ENCODE measurements around the gene FUOM.

FUOM gene

DNA sequence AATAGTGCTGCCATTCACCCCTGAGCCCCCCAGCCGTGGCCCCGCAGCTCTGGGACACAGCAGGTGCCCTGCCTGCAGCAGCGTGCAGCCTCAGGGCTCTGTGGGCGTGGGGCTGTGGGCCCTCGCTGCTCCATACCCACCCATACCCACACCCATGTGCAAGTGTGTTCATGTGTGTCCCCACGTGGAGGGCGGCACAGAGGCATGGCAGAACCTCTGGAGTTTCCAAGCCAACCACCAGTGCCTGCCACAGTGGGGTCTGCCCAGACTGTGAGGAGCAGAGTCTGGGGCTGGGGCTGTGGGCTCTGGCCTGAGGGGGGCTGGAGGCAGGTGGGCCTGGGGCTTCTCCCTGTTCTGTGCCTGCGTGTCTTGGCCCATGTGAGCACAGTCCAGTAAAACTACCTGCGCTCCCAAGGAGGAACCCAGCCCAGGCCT, 8.2 kb downstream of the FUOM start:
- DNase-seq, result no peak

DNA sequence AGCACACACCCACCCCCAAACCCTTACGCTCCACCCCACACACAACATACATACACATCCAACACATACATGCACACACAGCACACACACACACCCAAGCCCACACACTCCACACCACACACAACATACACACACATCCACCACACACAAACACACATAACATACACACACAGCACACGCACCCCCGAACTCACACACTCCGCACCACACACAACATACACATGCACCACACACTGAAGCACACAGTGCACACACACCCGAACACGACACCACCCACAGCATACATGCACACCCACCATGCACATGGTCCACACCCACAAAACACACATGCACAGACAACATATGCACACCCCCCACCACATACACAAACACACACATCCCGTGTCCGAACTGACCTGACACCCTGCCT, 8.7 kb downstream of the FUOM start:
- DNase-seq, result no peak

DNA sequence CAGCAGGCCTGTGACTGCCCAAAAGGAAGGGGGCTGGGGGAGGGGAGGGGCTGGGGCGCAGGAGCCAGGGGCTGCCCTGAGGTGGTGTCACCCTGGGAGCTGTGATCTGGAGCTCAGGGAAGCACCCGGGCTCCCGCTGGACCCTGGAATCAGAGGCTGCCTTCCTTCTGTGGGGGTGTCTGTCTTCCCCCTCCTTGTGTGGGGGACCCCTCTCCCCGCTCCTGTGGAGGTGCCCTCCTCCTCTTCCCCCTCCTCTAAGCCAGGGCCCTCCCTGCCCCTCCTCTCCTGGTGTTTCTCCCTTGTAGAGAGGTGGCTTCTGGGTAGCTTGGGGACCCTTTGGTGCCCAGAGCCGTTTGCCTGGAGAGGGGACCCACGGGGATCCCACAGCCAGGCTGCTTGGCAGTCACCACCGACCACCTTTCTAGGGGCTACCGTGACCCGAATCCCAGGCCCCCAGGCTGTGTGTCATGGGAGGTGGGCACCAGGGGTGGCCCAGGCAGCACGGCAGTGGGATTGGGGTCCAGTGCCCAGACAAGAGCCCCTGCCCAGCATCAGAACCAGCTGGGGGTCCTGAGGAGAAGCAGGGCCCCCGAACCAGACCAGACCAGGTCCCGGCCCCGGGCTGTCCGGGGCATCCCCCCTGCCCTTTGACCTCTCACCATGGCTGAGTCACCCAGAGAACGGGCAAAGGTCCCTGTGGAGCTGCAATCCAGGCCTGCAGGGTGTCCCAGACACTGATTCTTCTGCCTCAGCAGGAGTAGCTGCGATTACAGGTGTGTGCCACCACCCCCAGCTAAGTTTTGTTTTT, 9.9 kb downstream of the FUOM start:
- DNase-seq, result no peak

DNA sequence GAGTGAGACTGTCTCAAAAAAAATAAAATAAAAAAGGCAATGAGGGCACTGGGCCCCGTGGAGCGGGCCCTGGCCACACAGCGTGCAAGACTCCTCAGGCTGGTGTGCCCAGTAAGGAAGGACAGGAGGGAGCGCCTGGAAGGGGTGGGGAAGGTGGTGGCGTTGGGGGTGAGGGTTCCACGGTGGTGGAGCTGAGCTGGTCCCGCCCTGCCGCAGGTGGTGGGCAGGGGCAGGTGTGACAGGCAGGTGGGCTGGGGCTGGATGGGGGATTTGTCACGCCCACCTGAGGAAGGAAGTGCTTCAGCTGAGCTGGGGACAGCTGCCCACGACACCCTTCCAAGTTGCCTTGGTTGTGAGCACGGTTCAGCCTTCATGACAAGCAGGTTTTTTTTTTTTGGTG, 11.4 kb downstream of the FUOM start:
- no peak for DNase-seq

DNA sequence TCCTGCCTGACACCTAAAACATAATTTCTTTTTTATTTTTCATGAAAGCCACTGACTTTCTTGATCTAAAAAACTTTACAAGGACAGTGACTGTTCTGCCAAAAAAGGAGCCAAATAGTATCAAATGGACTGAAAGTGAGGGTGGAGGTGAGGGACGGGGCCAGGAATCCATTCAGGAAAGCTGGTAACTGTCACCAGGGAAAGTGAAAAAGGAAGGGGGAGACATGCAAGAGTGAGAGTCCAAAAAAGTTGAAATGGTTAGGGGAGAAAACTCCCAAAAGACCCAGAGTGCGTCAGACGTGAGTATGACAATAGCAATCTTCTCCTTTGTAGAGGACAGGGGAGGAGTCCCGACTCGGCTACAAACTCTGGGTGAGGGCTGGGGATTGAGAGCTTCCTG, 13.6 kb downstream of the FUOM start:
- no peak for DNase-seq

DNA sequence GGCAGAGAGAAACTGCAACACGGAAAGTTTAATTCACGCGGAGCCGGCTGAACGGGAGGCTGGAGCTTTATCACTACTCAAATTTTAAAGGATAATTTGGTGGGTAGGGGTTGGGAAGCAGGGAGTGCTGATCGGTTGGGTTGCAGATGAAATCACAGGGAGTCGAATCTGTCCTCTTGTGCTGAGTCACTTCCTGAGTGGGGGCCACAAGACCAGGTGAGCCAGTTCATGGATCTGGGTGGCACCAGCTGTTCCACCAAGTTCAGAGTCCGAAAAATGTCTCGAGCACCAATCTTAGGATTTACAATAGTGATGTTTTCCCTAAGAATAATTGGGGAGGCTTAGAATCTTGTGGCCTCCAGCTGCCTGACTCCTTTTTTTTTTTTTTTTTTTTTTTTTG, 14.3 kb downstream of the FUOM start:
- no peak for DNase-seq

DNA sequence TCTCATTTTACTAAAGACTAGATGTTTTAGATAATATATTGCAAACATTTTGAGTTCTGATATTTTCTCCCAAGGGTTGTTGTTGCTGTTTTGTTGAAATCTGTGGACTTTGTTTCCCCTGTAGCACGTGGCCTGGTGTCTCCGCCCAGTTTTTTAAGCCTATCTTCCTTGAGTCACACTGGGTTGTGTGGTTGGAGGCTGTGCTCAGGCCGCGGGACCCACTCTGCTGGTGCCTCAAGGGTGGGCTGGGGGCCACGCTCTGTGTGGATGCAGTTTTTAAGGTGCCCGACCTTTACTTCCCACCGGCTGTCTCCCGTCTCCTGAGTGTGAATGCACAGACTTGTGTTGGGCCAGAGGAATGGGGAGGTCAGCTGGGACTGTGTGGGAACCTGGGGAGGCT, 14.9 kb downstream of the FUOM start:
- DNase-seq, result no peak

DNA sequence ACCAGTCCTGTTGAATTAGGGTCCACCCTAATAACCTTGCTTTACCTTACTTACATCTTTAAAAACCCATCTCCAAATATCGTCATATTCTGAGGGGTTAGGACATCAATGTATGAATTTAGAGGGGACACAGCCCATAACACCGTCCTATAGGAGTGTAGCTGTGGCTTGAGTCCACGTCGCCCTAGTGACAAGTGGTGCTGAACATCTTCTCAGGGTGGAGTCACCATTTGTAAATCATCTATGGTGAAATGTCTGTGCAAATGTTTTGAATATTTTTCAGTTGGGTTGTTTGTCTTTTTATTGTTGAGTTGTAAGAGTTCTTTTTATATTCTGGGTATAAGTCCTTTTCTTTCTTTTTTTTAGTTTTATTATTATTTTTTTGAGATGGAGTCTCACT, 15.8 kb downstream of the FUOM start:
- no peak for DNase-seq

DNA sequence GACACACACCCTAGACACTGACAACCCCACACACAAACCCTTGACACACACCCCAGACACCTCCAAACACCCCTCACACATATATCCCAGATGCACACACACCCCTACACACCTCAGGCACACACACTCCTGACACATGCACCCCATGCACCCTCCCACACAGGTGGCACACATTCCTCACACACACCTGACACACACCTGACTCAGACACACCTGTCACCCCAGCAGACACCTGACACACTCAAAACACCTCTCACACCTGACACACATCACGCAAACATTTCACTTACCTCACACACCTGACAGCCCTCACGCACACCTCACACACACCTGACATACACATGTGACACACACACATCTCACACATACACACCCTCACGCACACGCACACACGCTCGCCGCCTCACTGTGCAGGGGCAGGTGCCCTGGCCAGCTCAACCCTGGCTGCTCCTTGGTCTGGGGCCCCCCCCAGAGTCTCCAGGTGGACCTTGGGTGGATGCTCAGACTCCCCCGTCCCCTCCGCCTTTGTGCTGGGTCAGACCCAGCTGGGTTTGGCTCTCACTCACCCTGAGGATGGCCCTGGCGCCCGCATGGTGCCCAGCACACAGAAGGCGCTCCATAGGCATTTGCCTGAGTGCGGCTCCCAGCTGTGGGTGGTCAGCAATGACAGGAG, 18.0 kb downstream of the FUOM start:
- DNase-seq, result no peak

DNA sequence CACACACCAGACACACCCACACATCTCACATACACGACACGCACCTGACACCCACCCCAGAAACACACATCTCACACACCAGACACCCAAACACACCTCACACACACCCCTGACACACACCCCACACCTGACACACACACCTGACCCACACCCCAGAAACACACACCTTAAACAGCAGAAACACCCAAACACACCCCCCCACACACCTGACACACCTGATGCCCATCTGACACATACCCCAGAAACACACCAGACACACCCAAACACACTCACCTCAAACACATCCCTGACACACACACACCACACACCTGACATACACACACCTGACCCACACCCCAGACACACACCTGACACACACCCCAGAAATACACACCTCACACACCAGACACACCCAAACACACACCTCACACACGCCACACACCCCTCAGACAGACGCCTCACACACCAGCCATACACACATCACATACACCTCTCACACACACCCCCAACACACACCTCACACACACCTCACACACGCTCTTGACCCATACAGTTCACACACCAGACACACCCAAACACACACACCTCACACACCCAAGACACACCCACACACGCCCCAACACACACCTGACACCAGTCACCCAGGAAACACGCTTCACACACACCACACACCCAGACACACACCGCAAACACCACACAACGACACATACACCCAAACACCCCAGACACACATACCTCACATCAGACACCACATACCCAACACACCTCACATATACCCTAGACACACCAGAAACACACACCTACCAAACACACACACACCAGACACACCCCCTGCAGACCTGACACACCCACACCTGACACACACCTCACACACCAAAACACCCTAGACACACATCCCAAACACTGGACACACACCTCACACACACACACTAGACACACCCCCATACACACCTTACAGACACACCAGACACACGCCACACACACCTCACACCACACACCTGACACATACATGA, 19.4 kb downstream of the FUOM start:
- no peak for DNase-seq

DNA sequence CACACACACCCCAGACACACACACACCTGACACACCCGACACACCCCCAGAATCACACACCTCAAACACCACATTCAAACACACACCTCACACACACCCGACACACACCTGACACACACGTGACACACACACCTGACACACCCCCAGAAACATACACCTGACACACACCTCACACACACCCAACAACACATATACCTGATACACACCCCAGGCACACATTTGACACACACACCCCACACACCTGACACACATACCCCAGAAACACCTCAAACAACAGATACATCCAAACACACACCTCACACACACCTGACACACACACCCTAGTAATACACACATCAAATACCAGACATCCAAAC, 20.5 kb downstream of the FUOM start:
- no peak for DNase-seq

DNA sequence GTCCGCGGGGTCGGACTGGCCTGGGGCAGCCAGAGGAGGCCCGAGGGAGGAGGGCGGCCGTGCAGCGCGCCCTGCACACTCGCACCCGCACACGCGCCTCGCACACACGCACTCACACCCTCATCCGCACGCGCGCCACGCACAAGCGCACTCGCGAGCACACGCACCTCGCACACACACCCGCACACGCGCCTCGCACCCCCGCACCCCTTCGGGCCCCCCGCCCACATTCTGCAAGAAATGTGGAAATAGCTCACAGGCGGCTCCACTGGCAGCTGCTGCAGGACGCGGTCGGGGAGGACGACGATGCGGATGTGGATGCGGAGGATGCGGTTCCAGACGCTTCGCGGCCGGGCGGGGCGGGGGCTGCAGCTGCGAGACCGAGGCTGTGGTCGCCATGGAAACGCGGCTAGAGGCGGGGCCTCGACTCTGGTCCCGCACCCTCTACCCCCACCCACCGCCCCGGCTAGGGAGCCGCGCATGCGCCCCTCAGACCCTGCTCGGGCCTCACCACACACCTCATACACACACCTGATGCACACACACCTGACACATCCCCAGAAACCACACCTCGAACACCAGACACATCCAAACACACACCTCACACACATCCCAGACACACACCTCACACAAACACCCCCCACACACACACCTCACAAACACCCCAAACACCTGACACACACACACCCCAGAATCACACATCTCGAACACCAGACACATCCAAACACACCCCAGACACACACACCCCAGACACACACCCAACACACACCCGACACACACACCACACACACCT, 21.0 kb downstream of the FUOM start, which contains the start of gene CALY:
Gene CALY (minus strand): TSS at position 320 of the 793 bp plus-strand sequence. CDS start 7,907 bp downstream, outside the sequence.
- DNase-seq, result no peak

DNA sequence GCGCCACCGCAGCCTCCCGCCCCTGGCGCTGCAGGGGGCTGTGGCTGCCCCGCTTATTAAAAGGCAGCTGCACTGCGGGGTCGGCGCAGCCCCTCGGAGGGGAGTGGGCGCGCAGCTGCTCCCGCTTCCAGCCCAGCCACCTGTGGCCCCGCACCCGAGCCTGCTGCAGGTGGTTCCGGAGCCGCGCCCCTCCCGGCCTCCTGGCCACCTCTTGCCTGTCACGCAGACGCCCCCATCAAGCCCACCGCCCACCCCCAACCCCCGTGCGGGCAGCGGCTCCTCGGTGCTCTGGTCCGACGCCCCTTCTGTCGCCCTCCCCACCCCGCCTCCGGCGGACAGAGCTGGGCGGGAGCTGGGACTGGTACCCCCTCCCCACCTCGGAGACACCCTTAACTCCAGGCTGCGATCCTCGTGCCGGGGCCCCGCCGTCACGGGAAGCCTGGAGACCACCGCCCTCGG, 21.7 kb downstream of the FUOM start:
- no peak for DNase-seq

DNA sequence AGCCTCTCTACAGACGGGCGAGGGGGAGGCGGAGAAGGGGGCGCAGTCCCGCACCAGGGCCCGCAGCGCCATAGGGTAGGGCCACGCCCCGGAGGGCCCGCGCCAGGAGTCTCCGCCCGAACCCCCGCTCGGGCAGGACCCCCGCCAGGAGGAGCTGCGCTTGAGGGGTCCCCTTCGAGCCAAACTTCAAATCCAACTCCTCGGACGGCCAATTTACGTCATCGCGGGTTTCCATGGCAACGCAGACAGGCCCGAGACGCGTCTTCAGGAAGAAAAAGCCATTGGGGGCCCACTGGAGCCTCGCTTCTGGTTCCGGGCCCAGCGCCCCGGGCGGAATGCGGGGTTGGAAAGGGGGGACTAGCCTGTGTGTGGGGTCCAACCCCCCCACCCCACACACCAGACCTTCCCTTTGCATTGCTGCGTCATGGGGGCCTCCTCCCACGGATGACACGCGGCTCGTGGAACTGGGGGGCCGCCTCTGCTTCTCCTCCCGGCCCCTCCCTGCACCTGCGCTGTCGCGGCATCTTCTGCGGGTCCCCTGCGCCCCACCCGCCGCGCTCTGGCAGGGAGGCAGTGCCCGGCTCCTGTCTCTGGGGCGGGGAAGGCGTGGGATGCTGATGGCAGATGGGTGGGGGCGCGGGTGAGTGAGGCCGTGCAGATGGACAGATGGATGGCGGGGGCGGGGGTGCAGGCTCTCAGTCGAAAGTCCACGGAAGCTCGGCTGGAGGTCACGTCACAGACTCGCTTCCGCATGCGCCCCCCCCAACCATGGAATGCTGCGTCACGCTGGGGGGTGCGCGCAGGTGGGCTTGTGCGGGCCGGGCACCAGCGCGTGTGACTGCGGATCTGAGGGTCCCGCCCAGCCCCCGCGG, 22.3 kb downstream of the FUOM start:
- no peak for DNase-seq

DNA sequence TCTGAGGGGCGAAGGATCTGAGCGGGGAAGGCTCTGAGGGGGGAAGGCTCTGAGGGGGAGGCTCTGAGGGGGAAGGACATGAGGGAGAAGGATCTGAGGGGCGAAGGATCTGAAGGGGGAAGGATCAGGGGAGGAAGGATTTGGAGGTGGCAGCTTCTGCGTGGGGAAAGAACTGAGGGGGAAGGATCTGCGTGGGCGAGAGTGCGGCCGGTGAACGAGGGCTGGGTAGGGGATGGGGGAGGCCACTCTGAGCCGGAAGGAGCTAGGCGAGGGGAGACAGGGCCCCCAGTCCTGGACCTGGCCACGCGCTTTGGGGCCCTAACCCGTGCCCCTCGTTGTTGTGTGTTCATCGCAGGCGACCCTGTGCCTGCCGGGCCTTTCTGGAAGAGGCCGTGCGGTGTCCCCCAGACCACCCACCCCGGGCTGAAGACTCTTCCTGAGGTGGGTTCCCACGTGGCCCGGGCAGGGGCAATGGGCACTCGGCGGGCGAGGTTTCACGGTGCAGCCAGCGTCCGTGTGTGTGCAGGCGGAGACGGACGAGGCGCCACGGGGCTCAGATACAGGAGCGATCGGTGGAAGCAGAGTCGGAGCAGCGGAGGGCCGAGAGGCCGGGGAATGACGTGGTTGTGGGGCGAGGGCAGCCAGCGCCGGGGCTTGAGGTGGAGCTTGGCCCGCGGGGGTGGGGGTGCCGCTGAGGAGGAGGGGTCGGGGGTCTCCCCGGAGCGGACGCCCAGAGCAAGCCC, 23.1 kb downstream of the FUOM start:
- no peak for DNase-seq

DNA sequence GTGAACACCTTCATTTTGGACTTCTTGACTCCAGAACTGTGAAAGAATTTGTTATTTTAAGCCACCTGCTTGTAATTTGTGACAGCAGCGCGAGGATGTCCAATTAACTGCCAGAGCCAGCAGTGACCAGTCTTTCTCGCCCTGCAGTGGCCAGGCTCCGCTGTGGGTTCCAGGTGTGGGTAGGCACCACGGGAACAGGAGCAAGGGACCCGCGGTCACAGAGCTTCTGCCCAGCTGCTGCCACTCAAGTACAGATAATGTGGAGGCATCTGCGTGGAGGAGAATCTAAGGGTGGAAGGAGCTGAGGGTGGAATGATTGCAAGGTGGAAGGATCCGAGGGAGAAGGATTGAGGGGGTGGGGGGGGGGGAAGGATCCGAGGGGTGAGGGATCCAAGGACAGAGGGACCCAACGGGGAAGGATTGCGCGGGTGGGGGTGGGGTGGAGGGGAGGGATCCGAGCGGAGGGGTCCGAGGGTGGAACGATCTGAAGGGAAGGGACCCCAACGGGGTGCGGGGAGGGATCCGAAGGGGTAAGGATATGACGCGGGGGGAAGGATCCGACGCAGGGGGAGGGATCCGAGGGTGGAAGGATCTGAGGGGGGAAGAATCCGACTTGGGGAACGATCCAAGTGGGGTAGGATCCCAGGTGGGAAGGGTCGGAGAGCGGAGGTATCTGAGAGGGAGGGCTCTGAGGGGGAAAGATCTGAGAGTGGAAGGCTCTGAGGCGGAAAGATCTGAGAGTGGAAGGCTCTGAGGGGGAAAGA, 24.7 kb downstream of the FUOM start:
- DNase-seq, result no peak

DNA sequence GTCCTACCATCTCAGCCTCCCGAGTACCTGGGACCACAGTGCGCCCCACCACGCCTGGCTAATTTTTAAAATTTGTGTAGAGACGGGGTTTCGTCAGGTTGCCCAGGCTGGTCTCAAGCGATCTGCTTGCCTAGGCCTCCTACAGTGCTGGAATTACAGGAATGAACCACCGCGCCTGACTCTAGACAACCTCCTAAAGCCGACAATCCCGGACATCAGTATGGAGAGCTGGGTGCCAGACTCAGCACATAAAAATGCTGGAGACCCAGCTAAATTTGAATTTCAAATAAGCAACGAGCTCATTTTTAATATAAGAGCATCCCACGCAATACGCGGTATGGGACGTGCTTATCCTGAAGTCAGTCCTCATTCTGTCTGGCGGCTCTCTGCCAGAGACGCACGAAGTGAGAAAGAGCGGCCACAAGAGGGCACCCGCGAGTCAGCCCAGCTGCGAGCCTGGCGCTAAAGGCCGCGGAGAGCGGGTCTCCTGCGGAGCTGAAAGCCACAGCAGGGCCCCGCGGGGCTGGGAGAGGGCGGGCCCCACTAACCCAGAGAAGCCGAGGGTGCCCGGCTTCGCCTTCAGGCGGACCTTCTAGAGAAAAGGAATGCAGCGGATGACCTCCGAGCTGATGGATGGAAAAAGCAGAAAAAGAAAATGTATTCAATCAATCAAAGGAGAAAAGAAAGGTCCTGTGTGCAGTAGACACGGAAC, 28.2 kb downstream of the FUOM start:
- DNase-seq, result peak; percentile 90

DNA sequence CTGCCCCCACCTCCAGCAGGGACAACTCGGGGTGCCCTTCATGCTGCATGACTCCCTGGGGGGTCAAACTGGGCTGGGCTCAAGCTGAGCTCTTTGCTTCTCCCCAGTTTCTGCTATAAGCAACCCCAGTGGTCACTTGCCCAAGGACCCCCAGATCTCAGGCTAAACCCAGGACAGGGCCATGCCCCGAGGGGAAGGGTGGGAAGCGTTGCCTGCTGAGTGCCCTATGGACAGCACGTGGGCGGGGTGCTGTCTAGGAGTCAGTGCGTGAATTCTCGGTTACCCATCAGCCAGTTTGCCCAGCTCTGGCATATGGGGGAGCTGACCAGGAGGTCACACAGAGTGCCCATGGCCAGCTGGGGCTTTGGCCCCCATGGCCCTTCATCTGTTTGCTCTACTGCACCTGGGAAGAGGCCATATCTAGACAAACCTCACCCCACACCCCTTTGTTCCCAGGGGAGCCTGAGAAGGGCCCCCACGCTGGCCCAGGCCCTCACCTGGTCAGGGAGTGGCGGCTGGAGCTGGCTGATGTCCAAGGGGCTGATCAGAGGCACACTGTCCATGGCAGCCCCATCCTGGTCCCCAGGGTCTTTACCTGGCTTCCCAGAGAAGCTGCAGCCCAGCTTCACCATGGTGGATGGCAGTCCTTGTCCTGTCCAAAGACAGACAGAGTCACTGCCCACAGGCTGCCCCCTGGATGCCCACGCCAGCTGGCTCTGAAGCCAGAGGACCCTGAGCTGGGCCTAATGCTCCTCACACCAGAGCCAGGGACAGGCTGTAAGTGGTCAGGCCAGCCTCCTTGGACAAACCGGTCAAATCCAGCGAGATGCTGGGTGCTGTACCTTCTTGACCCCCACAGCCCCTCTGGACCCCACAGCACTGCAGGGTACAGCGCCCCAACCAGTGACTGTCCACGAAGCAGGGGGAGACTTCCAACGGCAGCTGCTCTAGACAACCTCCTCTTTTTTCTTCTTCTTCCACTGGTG, 29.2 kb downstream of the FUOM start:
- DNase-seq, result no peak

Data from Kasumi-1 (cell line).